Measurements from ENCODE around the gene OR4N2.

- no peak for TF ChIP-seq POLR2A (IDR thresholded peaks at IDR 0.05; ENCODE audit: low read length)
- no peak for TF ChIP-seq GATA1 (IDR thresholded peaks at IDR 0.05; ENCODE audit: low read depth, low read length)
Measured at GRCh38 chr14:19828314-19828713, 24.7 kb downstream of the OR4N2 start.
